GM12878 (cell line): ENCODE measurements around the gene NUP107. TPM values are rescaled to one million over a fixed set of nuclear protein-coding genes. Genes with fewer than 3 reads are reported as not detected.
A peak's percentile ranks its signal among the peaks of the same experiment; 100 is the strongest.

Experiments
- ATAC-seq: fragments of 200-7000 bp; cut with Tn5 transposase; 3 replicates; pipeline ENCODE4 v1.9.1; 2020; ENCODE audit warnings: mild to moderate bottlenecking, moderate library complexity
- BruUV-seq: library from RNA; stranded (reverse); fragments of 400-500 nt; replicated peaks from 2 replicates; lab custom pipeline; 2021; lab: Mats Ljungman, UMichigan
- CTCF ChIA-PET: fragments of 300-600 bp; sonication (Branson Sonifier 250); formaldehyde crosslinking; extraction: SDS; loops from one replicate; lab custom pipeline; 2021; ENCODE audit warnings: inconsistent platforms; lab: Yijun Ruan, JAX
- POLR2A ChIA-PET: fragments of 350-600 bp; formaldehyde crosslinking; extraction: SDS; loops from one replicate; lab custom pipeline; 2021; ENCODE audit warnings: inconsistent platforms; lab: Charles Lee
- RAD21 ChIA-PET: fragments of 300-600 bp; sonication (Branson Sonifier 250); formaldehyde crosslinking; loops from one replicate; lab custom pipeline; 2023; ENCODE audit warnings: antibody characterized with exemption; ENCODE audit not compliant: unreplicated experiment; lab: Charles Lee
- SMC1A ChIA-PET: fragments of 300-600 bp; sonication (Branson Sonifier 250); formaldehyde crosslinking; loops from one replicate; lab custom pipeline; 2023; ENCODE audit not compliant: unreplicated experiment, uncharacterized antibody; lab: Charles Lee
- DNase-seq: peaks from one replicate; pipeline ENCODE4 v3.0.0-alpha.2; 2011; ENCODE audit warnings: low read depth, low spot score
- FAIRE-seq: peaks from 3 replicates; lab custom pipeline; 2011; peaks lifted over from hg19 to GRCh38; lab: Jason Lieb, UNC
- H2AFZ ChIP-seq: 2 replicates; pipeline ENCODE4 v1.6.0; 2011; ENCODE audit warnings: low read depth, low read length, control low read depth; ENCODE audit not compliant: control insufficient read depth
- H3K27ac ChIP-seq: 2 replicates; pipeline ENCODE4 v1.5.1; 2011; ENCODE audit warnings: control low read depth; ENCODE audit not compliant: control insufficient read depth, insufficient read depth
- H3K27me3 ChIP-seq, 2 experiments: replicated peaks in 1 of 2; 2 replicates each; pipeline versions ENCODE4 v1.6.0 to v1.6.1; 2011; ENCODE audit warnings: low read length in 1 of 2; ENCODE audit not compliant: control insufficient read depth in 2 of 2, insufficient read depth in 2 of 2
- H3K36me3 ChIP-seq, 2 experiments: 2 replicates each; pipeline ENCODE4 v1.5.1; 2011; ENCODE audit warnings: low read length in 1 of 2; ENCODE audit not compliant: control insufficient read depth in 2 of 2, insufficient read depth in 2 of 2
- H3K4me1 ChIP-seq: 2 replicates; pipeline ENCODE4 v1.6.1; 2011; ENCODE audit warnings: mild to moderate bottlenecking, low read length, moderate library complexity, mixed read lengths; ENCODE audit not compliant: control insufficient read depth, insufficient read depth
- H3K4me2 ChIP-seq: 2 replicates; pipeline ENCODE4 v1.6.0; 2011; ENCODE audit warnings: control low read depth; ENCODE audit not compliant: control insufficient read depth, insufficient read depth
- H3K4me3 ChIP-seq: fragments of 200-600 bp; sonication (generic); 2 replicates; pipeline ENCODE4 v1.5.1; 2016
- H3K79me2 ChIP-seq: 2 replicates; pipeline ENCODE4 v1.6.0; 2011; ENCODE audit warnings: low read length; ENCODE audit not compliant: control insufficient read depth, insufficient read depth
- H3K9ac ChIP-seq: 2 replicates; pipeline ENCODE4 v1.8.0; 2011; ENCODE audit warnings: low read length, control low read depth, mixed read lengths; ENCODE audit not compliant: control insufficient read depth, insufficient read depth
- H3K9me3 ChIP-seq: replicated peaks from 3 replicates; pipeline ENCODE4 v1.5.1; 2011; ENCODE audit warnings: mild to moderate bottlenecking, low read length; ENCODE audit not compliant: control insufficient read depth, insufficient read depth
- H4K20me1 ChIP-seq: 2 replicates; pipeline ENCODE4 v1.6.0; 2011; ENCODE audit not compliant: control insufficient read depth, insufficient read depth
- ATF3 ChIP-seq: IDR thresholded peaks from 2 replicates; pipeline ENCODE4 v1.6.1; 2011; ENCODE audit warnings: low read depth, mild to moderate bottlenecking, low read length, moderate library complexity, borderline replicate concordance; ENCODE audit errors: extremely low read depth
- BCL3 ChIP-seq: IDR thresholded peaks from 2 replicates; pipeline ENCODE4 v1.6.1; 2011; ENCODE audit warnings: borderline replicate concordance, low read depth, mild to moderate bottlenecking, moderate library complexity, low read length; ENCODE audit not compliant: insufficient read depth, poor library complexity, severe bottlenecking
- CBX5 ChIP-seq: sonication (generic); IDR thresholded peaks from 2 replicates; pipeline ENCODE4 v1.6.1; 2016; ENCODE audit warnings: low read depth, moderate library complexity, mild to moderate bottlenecking, inconsistent platforms
- JUNB ChIP-seq: IDR thresholded peaks from 2 replicates; pipeline ENCODE4 v1.6.1; 2016; ENCODE audit warnings: antibody characterized with exemption, mild to moderate bottlenecking
- KDM1A ChIP-seq: fragments of 200-600 bp; sonication (generic); IDR thresholded peaks from 2 replicates; pipeline ENCODE4 v1.6.1; 2016; ENCODE audit warnings: borderline replicate concordance
- MEF2A ChIP-seq: IDR thresholded peaks from 2 replicates; pipeline ENCODE4 v1.6.1; 2011; ENCODE audit warnings: low read depth, mild to moderate bottlenecking, low read length, moderate library complexity; ENCODE audit not compliant: insufficient read depth
- MYC ChIP-seq: IDR thresholded peaks from 2 replicates; pipeline ENCODE4 v1.6.1; 2011; ENCODE audit warnings: mild to moderate bottlenecking, low read length, moderate library complexity, inconsistent platforms; ENCODE audit not compliant: insufficient read depth, insufficient replicate concordance, insufficient read length, severe bottlenecking
- NKRF ChIP-seq: fragments of 450-650 bp; conservative IDR thresholded peaks from 2 replicates; pipeline ENCODE4 v1.6.1; 2017; ENCODE audit warnings: mild to moderate bottlenecking, moderate library complexity
- RB1 ChIP-seq: fragments of 450-650 bp; formaldehyde crosslinking; IDR thresholded peaks from 2 replicates; pipeline ENCODE4 v1.6.1; 2017; ENCODE audit warnings: mild to moderate bottlenecking, borderline replicate concordance
- RUNX3 ChIP-seq: IDR thresholded peaks from 2 replicates; pipeline ENCODE4 v1.6.1; 2012; ENCODE audit warnings: low read length, inconsistent platforms
- STAT1 ChIP-seq: fragments of 450-650 bp; conservative IDR thresholded peaks from 2 replicates; pipeline ENCODE4 v1.6.1; 2014; ENCODE audit warnings: antibody characterized with exemption, mild to moderate bottlenecking
- TBL1XR1 ChIP-seq: IDR thresholded peaks from 2 replicates; pipeline ENCODE4 v1.6.1; 2012; ENCODE audit warnings: low read depth, low read length, improper control_type of control experiment
- ZBED1 ChIP-seq: IDR thresholded peaks from 2 replicates; pipeline ENCODE4 v1.6.1; 2016; ENCODE audit warnings: borderline replicate concordance
- WGBS: methylation state at CpG from one replicate; pipeline ENCODE4 v1.1.6; 2016; ENCODE audit warnings: low lambda C conversion rate; ENCODE audit not compliant: insufficient replicate concordance, insufficient coverage; ENCODE audit errors: missing lambda C conversion rate; 5-methylcytosine and 5-hydroxymethylcytosine counted together
- in situ Hi-C: fragments of 300-500 bp; cut with MboI; formaldehyde crosslinking; loops from 9 replicates; pipeline ENCODE4 v1.14.3; 2018; ENCODE audit warnings: mixed read lengths
- intact Hi-C: fragments of 100-400 bp; cut with micrococcal nuclease; formaldehyde crosslinking; loops from one replicate; pipeline ENCODE4 v1.14.2; 2022; ENCODE audit not compliant: unreplicated experiment
- polyA plus RNA-seq, 11 experiments: library from polyadenylated mRNA; depleted of rRNA in 4 of 11; unstranded in 6 of 11; stranded (reverse) in 5 of 11; fragments of >200 nt; fragmentation: Nextera tagmentation in 4 of 11; fragmentation: Illumina TruSeq in 1 of 11; extraction: Ambion mirVana in 4 of 11; extraction: Trizol in 1 of 11; gene quantifications; 1 replicate in 1 of 11; 2 replicates in 10 of 11; pipeline versions ENCODE4 v1.2.1 to v1.2.3, GENCODE V29; 2011 to 2016; ENCODE audit warnings: inconsistent platforms in 2 of 11, missing spikeins in 2 of 11, low read depth in 1 of 11
- total RNA-seq, 4 experiments: library from RNA; depleted of rRNA in 3 of 4; stranded (reverse); fragments of >200 nt in 3 of 4; fragmentation: Illumina TruSeq in 1 of 4; extraction: Trizol in 1 of 4; gene quantifications; 2 replicates each; pipeline versions ENCODE4 v1.2.1 to v1.2.3, GENCODE V29; 2013 to 2021
- TF ChIP-seq, protein P1 (sequence below): IDR thresholded peaks from 2 replicates; pipeline ENCODE4 v1.6.1; 2012; ENCODE audit warnings: mild to moderate bottlenecking, low read depth, low read length
- TF ChIP-seq, protein P2 (sequence below): IDR thresholded peaks from 2 replicates; pipeline ENCODE4 v1.6.1; 2012; ENCODE audit warnings: low read length, inconsistent platforms

The NUP107 gene
- total and polyA plus RNA-seq, 10 of the 15 experiments (the other 5 are each of a cell fraction or from before 2014, with no cell fraction given) = 73.4 to 132 (median 92.4) TPM

- CTCF ChIA-PET = interaction anchor here (1.0 kb wide), 1 partner anchor 11 kb away, joined by 4 read pairs; no protein-coding TSS in a partner anchor
- Histone ChIP-seq H3K27ac (peak overlapping the region; percentile 35), H3K79me2 (peaks cover 90% of the 10 kb centered on the region), H3K36me3 (no peaks in the 10 kb centered on the region; a peak in 1 of 4 replicates), H3K9ac (no peak overlapping the region), H3K4me3 (peak overlapping the region; percentile 54; the same call in 1 of the 2 replicates), H3K4me1 (peaks cover 17% of the 10 kb centered on the region; the same call in 1 of the 2 replicates), H3K27me3 (no peaks in the 10 kb centered on the region), H3K4me2 (peak overlapping the region; percentile 72), H3K9me3 (no peaks in the 10 kb centered on the region), H4K20me1 (0 out of 2 replicates have a peak, but pooled peaks cover 3% of the 10 kb centered on the region), H2AFZ (no peak overlapping the region)
- POLR2A ChIA-PET = interaction anchor here (0.7 to 2.3 kb wide), 3 partner anchors 12 to 239 kb away, joined by 3 to 12 read pairs (median 4); no protein-coding TSS in a partner anchor
- ATAC-seq (peak; percentile 91), DNase-seq (peak; percentile 72), FAIRE-seq (peak; percentile 72)
- SMC1A ChIA-PET = interaction anchor here (0.6 to 3.3 kb wide), 13 partner anchors 14 to 651 kb away, joined by 3 to 26 read pairs (median 3); no protein-coding TSS in a partner anchor
- intact Hi-C loops = no loop called here
- 4% methylated on average over 5 of the region's 5 CpGs for WGBS
- RAD21 ChIA-PET = interaction anchor here (0.7 to 2.4 kb wide), 8 partner anchors 8 to 282 kb away, joined by 3 to 8 read pairs (median 4); partner anchors contain the start of genes RAP1B and SLC35E3
- BruUV-seq = no TSS peak
- in situ Hi-C loops = no loop called here
- no peak for TF ChIP-seq STAT1
- no peak for TF ChIP-seq ATF3
- TF ChIP-seq MEF2A = no peak
- TF ChIP-seq, protein P1, sequence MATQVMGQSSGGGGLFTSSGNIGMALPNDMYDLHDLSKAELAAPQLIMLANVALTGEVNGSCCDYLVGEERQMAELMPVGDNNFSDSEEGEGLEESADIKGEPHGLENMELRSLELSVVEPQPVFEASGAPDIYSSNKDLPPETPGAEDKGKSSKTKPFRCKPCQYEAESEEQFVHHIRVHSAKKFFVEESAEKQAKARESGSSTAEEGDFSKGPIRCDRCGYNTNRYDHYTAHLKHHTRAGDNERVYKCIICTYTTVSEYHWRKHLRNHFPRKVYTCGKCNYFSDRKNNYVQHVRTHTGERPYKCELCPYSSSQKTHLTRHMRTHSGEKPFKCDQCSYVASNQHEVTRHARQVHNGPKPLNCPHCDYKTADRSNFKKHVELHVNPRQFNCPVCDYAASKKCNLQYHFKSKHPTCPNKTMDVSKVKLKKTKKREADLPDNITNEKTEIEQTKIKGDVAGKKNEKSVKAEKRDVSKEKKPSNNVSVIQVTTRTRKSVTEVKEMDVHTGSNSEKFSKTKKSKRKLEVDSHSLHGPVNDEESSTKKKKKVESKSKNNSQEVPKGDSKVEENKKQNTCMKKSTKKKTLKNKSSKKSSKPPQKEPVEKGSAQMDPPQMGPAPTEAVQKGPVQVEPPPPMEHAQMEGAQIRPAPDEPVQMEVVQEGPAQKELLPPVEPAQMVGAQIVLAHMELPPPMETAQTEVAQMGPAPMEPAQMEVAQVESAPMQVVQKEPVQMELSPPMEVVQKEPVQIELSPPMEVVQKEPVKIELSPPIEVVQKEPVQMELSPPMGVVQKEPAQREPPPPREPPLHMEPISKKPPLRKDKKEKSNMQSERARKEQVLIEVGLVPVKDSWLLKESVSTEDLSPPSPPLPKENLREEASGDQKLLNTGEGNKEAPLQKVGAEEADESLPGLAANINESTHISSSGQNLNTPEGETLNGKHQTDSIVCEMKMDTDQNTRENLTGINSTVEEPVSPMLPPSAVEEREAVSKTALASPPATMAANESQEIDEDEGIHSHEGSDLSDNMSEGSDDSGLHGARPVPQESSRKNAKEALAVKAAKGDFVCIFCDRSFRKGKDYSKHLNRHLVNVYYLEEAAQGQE = no peak
- no peak for TF ChIP-seq BCL3
- TF ChIP-seq, protein P2, sequence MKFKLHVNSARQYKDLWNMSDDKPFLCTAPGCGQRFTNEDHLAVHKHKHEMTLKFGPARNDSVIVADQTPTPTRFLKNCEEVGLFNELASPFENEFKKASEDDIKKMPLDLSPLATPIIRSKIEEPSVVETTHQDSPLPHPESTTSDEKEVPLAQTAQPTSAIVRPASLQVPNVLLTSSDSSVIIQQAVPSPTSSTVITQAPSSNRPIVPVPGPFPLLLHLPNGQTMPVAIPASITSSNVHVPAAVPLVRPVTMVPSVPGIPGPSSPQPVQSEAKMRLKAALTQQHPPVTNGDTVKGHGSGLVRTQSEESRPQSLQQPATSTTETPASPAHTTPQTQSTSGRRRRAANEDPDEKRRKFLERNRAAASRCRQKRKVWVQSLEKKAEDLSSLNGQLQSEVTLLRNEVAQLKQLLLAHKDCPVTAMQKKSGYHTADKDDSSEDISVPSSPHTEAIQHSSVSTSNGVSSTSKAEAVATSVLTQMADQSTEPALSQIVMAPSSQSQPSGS = no peak
- TF ChIP-seq RB1 = no peak
- no peak for TF ChIP-seq ZBED1
- no peak for TF ChIP-seq KDM1A
- TF ChIP-seq JUNB = no peak
- TF ChIP-seq NKRF = no peak
- no peak for TF ChIP-seq CBX5
- TF ChIP-seq RUNX3 = peak; percentile 88
- TF ChIP-seq TBL1XR1 = 0 out of 2 replicates have a peak, but pooled peaks have one; percentile 17
- no peak for TF ChIP-seq MYC
These were observed 45.6 kb upstream of the NUP107 start for GRCh38 chr12:68641138-68641537.
